DMS153 treated with DMSO at 0.1 percent for 48 hours (cell line): ENCODE results near the gene MFSD2B.
"Not testable (repeated sequence)": the region's sequence is repeated elsewhere in the genome, so short reads cannot be mapped to it uniquely, and the experiment has no call there.

Source experiments
- DNase-seq: peaks from one replicate; lab custom pipeline; 2025; ENCODE audit not compliant: unreplicated experiment; lab: John Stamatoyannopoulos, UW

The MFSD2B gene, protein sequence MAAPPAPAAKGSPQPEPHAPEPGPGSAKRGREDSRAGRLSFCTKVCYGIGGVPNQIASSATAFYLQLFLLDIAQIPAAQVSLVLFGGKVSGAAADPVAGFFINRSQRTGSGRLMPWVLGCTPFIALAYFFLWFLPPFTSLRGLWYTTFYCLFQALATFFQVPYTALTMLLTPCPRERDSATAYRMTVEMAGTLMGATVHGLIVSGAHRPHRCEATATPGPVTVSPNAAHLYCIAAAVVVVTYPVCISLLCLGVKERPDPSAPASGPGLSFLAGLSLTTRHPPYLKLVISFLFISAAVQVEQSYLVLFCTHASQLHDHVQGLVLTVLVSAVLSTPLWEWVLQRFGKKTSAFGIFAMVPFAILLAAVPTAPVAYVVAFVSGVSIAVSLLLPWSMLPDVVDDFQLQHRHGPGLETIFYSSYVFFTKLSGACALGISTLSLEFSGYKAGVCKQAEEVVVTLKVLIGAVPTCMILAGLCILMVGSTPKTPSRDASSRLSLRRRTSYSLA

DNA sequence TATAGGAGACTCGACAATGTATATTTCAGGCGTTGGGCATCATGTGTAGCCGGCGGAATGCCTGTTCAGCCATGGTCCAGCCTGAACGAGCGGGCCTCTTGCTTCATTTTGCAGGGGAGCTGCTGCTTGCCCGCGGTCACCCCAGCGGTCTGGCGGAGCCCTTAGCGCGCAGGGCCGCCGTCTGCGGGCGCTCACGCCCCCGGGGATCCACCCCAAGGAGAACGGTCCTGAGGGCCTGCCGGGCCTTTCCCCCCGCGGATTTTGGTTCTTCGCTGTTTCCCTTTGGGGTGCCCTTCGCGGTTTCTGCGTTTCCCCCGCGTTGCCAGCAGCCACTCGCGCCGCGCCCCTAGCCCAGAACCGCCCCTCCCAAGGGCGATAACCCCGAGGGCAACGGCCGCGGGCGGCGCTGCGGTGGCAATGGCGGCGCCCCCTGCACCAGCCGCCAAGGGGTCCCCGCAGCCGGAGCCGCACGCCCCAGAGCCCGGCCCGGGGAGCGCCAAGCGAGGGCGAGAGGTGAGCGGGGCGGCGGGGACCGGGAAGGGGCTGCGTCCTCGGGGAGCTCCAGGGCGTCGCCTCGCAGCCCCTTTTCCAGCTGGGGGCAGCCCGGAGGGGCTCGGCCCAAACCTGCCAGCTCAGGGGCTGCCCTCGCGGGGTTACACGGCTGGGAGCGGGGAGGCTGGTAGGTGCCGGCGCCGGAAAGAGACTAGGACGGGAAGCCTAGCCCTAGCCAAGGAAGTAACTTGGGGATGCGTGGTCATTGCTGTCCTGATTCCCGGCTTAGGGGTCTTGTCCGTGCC lies at the start of gene MFSD2B:
MFSD2B (plus strand) TSS at position 406 of the 797 bp plus-strand sequence; CDS start at position 418, 12 bp downstream.
- no peak for DNase-seq

- no peak for DNase-seq
Measured at GRCh38 chr2:23967846-23968245, 42.0 kb upstream of the MFSD2B start.

DNA sequence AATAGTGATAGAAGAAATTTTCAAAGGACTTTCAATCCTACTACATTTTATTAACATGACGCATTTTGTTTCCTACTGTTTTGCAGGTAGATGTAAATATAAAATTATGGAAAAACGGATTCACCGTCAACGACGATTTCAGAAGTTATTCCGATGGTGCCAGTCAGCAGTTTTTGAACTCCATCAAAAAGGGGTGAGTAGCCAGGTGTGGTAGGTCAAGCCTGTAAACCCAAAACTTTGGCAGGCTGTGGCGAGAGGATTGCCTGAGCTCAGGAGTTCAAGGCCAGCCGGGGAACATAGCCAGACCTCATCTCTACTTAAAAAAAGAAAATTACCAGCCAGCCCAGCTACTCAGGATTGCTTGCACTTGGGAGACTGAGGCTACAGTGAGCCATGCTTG lies 33.0 kb upstream of the MFSD2B start:
- DNase-seq: no peak

- peak; percentile 7 for DNase-seq
Measured at GRCh38 chr2:23988371-23988770, 21.5 kb upstream of the MFSD2B start.

- no peak for DNase-seq
Measured at GRCh38 chr2:23992931-23993330, 17.0 kb upstream of the MFSD2B start.

DNA sequence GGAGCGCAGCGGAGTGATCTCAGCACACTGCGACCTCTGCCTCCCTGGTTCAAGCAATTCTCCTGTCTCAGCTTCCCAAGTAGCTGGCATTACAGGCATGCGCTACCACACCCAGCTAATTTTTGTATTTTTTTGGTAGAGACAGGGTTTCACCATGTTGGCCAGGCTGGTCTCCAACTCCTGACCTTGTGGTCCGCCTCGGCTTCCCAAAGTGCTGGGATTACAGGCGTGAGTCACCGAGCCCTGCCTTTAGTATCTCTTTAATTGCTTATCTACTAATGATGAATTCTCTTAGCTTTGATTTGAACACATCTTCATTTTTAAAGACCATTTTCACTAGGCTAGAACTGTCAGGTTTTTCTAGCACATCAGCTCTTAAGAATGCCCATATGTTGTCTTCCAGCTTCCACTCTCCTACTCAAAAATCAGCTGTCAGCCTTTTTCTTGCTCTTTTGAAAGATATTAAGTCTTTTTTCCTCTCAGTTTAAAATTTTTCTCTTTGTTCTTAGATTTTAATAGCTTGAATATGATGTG lies 16.1 kb upstream of the MFSD2B start:
- DNase-seq: no peak

DNA sequence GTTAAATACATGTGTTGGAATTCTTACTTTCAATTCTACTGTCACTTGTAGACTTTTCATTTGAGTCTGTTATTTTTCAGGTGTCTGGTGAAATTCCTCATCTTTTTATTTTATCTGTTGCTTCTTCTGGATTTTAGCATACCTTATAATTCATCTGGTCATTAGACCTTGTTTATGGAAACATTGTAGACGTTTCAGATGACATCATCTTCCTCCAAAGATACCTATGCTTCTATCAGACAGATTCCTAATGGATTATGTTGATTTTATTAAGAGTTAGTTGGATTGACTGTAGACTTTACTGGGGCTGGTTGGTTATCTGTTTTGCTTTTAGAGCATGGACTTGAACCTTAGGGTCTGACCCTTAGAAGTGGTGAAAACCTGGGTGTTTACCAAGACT lies 15.3 kb upstream of the MFSD2B start:
- no peak for DNase-seq

GRCh38 chr2:24007693-24008092 lies 2.2 kb upstream of the MFSD2B start:
- DNase-seq: no peak

- DNase-seq: no peak
Measured at GRCh38 chr2:24008672-24009366, 1.1 kb upstream of the MFSD2B start.

- no peak for DNase-seq
Measured at GRCh38 chr2:24009367-24009679, 562 bp upstream of the MFSD2B start.

- no peak for DNase-seq
Measured at GRCh38 chr2:24010477-24011249, 778 bp downstream of the MFSD2B start.

DNA sequence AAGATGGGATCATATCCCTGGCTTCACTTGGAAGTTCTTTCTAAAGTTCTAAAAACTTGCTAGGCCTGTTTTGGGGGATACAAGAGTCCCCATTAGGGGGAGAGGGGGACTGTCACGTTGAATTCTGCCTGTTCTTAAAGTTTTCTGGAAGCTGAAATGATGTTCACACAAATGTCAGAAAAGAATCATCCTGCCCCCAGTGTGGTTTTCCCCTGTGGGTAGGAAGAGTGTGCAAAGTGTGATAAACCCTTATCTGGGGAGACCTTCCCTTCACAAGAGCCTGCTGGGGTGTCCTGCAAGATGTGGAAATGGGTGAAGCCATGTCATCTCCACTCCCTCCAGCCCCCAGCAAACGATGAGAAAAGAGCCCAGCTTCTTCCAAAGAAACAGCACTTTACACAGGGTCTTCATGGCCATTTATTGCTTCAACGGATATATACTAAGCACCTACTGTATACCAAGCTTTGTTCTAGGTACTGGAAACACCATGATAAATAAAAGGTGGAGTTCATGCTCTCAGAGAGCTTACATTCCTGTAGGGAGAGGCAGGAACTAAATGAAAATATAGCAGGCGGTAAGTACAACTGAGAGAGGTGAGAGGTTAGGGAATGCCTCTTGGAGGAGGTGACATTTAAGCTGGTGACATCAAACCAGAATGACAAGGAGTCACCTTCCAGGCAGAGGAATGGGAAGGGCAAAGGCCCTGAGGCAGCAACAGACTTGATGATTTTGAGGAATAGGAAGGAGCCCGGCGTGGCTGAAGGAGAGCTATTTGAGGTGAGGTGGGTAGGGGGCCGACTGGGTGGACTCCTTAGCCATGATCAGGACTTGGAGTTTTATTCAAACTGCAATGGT lies 1.6 kb downstream of the MFSD2B start:
- DNase-seq: no peak

DNA sequence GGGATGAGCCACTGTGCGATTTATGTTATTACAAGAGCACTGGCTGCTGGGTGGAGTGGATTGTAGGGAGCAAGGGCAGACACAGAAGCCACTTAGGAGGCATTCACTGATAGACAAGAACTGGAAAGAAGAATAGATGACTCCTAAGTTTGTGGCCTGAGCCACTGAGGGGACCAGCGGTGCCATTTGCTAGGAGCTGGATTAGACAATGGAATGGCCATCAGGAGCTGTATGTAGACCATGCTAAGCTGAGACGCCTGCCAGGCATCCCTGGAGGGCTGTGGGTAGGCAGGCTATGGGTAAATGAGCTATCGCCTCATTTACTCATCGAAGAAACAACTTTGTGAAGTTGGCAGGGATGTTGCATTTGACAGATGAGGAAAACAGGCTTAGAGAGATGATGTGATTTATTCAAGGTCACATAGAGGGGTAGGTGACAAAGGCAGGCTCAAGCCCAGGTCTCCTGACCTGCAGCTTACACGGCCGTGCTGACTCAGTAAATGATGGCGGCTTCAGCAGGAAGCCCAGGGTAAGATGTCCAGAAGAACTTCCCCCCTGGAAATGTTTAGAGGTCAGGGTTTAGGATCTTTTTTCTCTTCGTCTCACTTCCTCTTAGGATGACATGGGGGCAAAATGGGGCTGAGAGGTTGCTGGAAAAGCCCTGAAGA lies 2.8 kb downstream of the MFSD2B start:
- no peak for DNase-seq

- not testable (repeated sequence) for DNase-seq
Measured at GRCh38 chr2:24014902-24015301, 5.0 kb downstream of the MFSD2B start.

DNA sequence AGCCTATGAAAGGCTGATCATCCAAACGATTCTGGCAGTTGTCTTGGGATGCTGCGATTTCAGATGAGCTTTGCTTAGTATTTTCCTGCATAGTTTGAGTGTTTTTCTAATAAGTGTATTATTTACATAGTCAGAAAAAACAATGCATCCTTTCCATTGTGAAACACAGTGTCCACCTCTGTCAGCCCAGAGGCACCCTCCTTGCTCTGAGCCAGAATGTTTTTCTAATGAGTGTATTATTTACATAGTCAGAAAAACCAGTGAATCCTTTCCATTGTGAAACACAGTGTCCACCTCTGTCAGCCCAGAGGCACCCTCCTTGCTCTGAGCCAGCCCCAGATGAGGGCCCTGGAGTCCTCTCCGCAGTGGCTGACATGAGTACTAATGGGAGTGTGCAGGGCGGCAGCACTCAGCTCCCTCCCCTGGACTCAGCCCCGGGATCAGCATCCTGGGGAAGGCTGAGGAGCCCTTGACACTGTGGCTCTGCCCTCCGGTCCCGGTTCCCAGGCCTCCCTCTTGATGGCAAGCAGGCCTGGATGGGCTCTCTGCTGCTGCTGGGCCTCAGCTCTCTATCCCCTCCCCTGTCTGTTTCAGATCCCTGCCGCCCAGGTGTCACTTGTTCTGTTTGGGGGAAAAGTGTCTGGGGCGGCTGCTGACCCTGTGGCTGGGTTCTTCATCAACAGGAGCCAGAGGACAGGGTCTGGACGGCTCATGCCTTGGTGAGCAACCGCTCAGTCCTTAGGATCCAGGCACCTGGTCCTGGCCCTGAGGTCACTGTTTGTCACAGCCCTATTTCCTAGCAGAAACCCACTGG lies 5.9 kb downstream of the MFSD2B start:
- DNase-seq: no peak

GRCh38 chr2:24016376-24016761 lies 6.5 kb downstream of the MFSD2B start:
- no peak for DNase-seq

DNA sequence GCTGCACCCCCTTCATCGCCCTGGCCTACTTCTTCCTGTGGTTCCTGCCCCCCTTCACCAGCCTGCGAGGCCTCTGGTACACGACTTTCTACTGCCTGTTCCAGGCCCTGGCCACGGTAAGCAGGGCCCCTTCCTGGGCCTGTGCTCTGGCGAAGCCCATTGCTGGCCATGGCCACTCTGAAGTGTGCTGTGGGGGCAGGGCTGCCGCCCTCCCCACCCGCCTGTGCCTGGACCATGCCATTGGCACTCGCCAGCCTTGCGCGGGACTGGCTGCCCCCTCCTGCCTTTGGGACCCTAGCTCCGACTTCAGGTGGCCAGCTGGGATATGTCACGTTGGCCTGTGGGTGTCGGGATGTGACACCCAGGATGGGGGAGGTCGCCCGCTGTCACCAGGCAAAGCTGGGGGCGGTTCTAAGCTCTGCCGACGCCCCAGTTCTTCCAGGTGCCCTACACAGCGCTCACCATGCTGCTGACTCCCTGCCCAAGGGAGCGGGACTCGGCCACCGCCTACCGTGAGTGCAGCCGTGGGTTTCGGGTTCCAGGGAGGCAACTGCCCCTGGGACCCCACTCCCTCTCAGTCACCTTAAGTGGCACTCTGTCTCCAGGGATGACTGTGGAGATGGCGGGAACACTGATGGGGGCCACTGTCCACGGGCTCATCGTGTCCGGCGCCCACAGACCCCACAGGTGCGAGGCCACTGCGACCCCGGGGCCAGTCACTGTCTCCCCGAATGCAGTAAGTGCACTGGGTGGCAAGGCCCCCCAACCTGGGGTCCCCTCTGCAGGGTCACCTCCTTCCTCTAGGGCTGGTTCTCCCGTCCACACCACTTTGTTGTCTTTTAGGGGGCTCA lies 7.2 kb downstream of the MFSD2B start:
- no peak for DNase-seq
